Mesothelial cell of epicardium (in vitro differentiated cells): ENCODE results near the gene PDCD1. TPM values are rescaled to one million over a fixed set of nuclear protein-coding genes. Genes with fewer than 3 reads are reported as not detected.

Experiments used
- DNase-seq, 2 experiments: peaks; one replicate each; pipeline ENCODE4 v3.0.0; 2021; ENCODE audit warnings: low spot score in 2 of 2; ENCODE audit not compliant: unreplicated experiment in 2 of 2
- H3K27ac Mint-ChIP-seq: 2 replicates; pipeline ENCODE4 v1.8.0; 2021; ENCODE audit warnings: mixed read lengths
- H3K27me3 Mint-ChIP-seq: 2 replicates; pipeline ENCODE4 v1.8.0; 2021; ENCODE audit warnings: low read depth, mixed read lengths
- H3K36me3 Mint-ChIP-seq: 2 replicates; pipeline ENCODE4 v1.8.0; 2021; ENCODE audit warnings: mixed read lengths
- H3K4me1 Mint-ChIP-seq: 2 replicates; pipeline ENCODE4 v1.8.0; 2021; ENCODE audit warnings: mixed read lengths
- H3K4me3 Mint-ChIP-seq: 2 replicates; pipeline ENCODE4 v1.8.0; 2021; ENCODE audit warnings: mild to moderate bottlenecking, moderate library complexity, mixed read lengths
- H3K9me3 Mint-ChIP-seq: 2 replicates; pipeline ENCODE4 v1.8.0; 2021; ENCODE audit warnings: mixed read lengths
- total RNA-seq: library from RNA; stranded (reverse); gene quantifications from 3 replicates; pipeline ENCODE4 v1.2.1, GENCODE V29; 2021
- TF ChIP-seq, protein P1 (sequence below): fragments of 200-600 bp; sonication (generic); IDR thresholded peaks from one replicate; pipeline ENCODE4 v1.5.0; 2021; ENCODE audit warnings: antibody characterized with exemption; ENCODE audit not compliant: unreplicated experiment

PDCD1 gene
- total RNA-seq, 1 donor from 2014 or later, result not detected

DNA sequence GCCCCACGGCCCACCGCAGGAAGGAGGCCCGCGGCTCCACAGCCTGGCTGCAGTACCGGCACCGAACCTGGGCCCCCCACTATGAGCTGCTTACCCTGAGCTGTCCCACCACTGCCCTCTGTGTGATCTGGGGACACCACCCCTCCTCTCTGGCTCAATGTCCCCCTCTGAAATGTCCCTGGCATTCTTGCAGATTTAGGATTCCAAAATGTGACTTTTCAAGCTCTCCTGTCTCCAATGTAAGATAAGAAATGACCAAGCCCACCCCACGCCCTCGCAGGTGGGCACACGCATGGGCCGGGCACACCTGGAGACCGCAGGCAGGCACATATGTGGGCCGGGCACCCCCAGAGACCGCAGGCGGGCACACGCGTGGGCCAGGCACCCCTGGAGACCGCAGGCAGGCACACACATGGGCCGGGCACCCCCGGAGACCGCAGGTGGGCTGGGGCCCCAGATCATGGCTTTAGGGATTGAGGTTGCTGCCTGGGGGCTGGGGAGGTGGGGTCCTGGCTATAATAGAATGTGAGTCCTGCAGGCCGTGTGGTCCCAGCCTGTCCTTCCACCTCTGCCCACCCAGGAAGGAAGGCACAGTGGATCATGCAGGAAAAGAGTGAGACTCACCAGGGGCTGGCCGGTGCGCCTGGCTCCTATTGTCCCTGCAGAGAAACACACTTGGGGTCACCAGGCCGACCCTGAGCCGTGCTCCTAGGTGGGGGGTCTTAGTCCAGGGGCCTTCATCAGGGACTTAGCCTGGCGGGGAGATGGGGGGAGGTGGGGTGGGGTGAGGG, 7.2 kb downstream of the PDCD1 start:
- Mint-ChIP-seq H3K27me3 (peaks cover 9% of the 10 kb centered on the region), H3K36me3 (no peaks in the 10 kb centered on the region), H3K27ac (no peak overlapping the region), H3K4me1 (no peaks in the 10 kb centered on the region), H3K4me3 (no peak overlapping the region), H3K9me3 (no peaks in the 10 kb centered on the region)
- no peak for DNase-seq
- TF ChIP-seq, protein P1, sequence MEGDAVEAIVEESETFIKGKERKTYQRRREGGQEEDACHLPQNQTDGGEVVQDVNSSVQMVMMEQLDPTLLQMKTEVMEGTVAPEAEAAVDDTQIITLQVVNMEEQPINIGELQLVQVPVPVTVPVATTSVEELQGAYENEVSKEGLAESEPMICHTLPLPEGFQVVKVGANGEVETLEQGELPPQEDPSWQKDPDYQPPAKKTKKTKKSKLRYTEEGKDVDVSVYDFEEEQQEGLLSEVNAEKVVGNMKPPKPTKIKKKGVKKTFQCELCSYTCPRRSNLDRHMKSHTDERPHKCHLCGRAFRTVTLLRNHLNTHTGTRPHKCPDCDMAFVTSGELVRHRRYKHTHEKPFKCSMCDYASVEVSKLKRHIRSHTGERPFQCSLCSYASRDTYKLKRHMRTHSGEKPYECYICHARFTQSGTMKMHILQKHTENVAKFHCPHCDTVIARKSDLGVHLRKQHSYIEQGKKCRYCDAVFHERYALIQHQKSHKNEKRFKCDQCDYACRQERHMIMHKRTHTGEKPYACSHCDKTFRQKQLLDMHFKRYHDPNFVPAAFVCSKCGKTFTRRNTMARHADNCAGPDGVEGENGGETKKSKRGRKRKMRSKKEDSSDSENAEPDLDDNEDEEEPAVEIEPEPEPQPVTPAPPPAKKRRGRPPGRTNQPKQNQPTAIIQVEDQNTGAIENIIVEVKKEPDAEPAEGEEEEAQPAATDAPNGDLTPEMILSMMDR, result no peak

DNA sequence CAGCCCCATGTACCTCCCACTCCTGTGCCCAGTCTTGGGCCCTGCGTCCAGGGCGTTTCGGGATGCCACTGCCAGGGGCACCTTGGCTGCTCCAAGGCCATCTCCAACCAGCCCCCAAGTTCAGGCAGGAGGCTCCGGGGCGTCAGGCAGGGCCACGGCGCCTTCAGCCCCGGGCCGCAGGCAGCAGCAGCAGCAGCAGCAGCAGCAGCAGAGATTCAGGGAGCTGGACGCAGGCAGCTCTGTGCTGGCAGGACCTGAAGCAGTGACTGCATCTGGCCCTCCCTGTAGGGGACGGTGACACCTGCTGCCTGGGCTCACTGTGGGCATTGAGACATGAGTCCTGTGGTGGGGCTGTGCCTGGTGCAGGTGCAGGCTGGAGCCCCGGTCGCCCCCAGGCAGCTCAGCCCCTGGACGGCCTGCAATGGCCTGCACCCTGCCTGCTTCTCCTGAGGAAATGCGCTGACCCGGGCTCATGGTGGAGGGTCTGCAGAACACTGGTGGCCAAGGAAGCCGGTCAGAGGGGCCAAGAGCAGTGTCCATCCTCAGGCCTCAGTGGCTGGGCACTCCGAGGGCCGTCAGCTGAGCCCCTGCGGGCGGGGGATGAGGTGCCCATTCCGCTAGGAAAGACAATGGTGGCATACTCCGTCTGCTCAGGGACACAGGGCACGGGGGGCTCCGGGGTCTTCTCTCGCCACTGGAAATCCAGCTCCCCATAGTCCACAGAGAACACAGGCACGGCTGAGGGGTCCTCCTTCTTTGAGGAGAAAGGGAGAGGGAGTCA, 8.0 kb downstream of the PDCD1 start:
- DNase-seq, result no peak
- no peaks in the 10 kb centered on the region for H3K9me3 Mint-ChIP-seq
- H3K4me1 Mint-ChIP-seq, result no peaks in the 10 kb centered on the region
- no peak overlapping the region for H3K4me3 Mint-ChIP-seq
- peaks cover 17% of the 10 kb centered on the region for H3K27me3 Mint-ChIP-seq
- TF ChIP-seq, protein P1, result no peak
- no peak overlapping the region for H3K27ac Mint-ChIP-seq
- no peaks in the 10 kb centered on the region for H3K36me3 Mint-ChIP-seq

DNA sequence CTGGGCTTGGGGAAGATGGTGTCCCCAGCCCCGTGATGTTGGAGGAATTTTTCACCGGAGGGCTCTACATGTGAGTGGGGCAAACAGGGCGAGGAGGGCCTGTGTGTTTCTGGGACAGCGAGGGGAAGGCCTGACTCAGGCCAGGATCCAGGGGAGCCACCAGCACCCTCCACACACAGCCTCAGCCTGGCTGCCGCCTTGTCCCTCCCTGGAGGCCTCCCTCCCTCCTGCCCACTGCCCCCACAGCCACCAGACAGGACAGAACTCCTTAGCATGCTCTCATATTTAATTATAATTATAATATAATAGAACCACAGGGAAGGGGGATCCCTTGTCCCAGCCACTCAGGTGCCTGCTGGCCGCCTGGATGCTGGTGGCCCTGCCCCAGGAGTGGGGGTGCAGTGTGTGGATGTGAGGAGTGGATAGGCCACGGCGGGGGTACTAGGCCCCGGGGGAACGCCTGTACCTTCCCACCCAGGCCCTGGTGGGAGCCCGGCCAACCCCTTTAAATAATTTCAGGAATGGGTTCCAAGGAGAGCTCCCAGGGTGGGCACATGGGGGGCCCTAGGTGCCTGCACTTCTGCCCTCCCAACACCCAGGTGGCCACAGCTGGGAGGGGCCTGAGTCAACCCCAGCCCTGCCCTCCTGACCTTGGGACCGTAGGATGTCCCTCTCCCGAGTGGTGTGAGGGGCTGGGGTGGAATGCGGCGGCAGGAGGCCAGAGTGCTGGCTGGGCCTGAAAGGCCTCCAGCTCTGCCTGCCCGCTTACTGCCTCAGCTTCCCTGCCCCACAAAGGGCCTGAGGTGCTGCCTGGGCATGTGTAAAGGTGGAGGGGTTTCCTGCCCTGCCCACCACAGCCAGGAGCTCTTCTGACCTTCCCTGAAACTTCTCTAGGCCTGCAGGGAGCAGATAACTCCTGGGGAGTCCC, 8.8 kb downstream of the PDCD1 start:
- Mint-ChIP-seq H3K4me1 (peaks cover 2% of the 10 kb centered on the region), H3K27ac (no peak overlapping the region), H3K4me3 (no peak overlapping the region), H3K27me3 (peaks cover 26% of the 10 kb centered on the region), H3K9me3 (no peaks in the 10 kb centered on the region), H3K36me3 (no peaks in the 10 kb centered on the region)
- TF ChIP-seq, protein P1, result no peak
- no peak for DNase-seq

DNA sequence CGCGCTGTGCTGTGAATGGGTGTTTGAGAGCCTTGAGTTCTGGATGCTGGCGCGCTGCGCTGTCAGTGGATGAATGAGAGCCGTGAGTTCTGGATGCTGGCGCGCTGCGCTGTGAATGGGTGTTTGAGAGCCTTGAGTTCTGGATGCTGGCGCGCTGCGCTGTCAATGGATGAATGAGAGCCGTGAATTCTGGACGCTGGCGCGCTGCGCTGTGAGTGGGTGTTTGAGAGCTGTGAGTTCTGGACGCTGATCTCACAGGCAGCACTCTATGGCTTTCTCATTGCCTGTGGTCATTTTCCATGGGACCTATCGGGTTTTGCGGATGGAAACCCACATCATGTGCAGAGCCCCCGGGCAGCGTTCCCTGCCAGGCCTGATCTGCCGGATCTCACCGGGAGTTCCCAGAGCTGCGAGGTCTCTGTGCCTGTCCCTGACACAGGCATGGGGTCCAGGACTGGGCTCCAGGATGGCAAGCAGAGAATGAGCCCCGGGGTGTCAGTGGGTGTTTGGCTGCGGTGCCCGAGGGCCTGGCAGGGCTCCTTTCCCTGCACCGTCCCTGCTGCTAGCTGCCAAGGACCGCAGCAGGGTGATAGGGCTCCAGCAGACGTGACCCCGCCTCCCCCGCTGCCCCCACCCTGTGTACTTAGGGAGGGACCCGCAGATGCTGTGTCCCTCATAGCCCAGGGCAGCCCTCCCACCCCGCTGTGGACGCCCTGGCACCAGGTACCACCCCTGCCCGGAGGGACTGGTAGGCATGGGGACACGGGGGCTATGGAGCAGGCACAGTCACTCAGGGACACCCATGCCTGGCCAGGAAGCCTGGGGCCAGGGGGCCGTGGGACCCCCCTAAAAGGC, 9.7 kb downstream of the PDCD1 start:
- H3K27ac Mint-ChIP-seq, result no peak overlapping the region
- no peaks in the 10 kb centered on the region for H3K36me3 Mint-ChIP-seq
- no peak for DNase-seq
- TF ChIP-seq, protein P1, result no peak
- H3K9me3 Mint-ChIP-seq, result no peaks in the 10 kb centered on the region
- no peak overlapping the region for H3K4me3 Mint-ChIP-seq
- peaks cover 5% of the 10 kb centered on the region for H3K4me1 Mint-ChIP-seq
- peaks cover 29% of the 10 kb centered on the region for H3K27me3 Mint-ChIP-seq

DNA sequence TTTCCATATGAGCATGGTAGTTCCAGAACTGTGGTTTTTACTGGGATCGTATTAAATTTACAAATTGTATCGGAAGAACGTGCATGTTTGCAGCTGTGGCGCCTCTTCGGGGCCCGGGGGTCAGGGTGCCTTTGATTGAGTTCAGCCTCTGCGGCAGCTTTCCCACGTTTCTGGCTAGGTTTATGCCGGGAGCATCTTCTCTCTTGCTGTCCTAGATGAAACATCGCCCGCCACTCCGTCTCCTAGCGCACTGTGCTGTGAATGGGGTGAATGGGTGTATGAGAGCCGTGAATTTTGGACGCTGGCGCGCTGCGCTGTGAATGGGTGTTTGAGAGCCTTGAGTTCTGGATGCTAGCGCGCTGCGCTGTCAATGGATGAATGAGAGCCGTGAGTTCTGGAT, 12.3 kb downstream of the PDCD1 start:
- no peaks in the 10 kb centered on the region for H3K36me3 Mint-ChIP-seq
- no peak overlapping the region for H3K27ac Mint-ChIP-seq
- peaks cover 32% of the 10 kb centered on the region for H3K27me3 Mint-ChIP-seq
- no peak for DNase-seq
- H3K4me1 Mint-ChIP-seq, result peaks cover 13% of the 10 kb centered on the region
- H3K9me3 Mint-ChIP-seq, result no peaks in the 10 kb centered on the region
- H3K4me3 Mint-ChIP-seq, result no peak overlapping the region
- TF ChIP-seq, protein P1, result no peak
